ENCODE measurements around the gene RPL9. TPM values are rescaled to one million over a fixed set of nuclear protein-coding genes. Genes with fewer than 3 reads are reported as not detected.
A peak's percentile ranks its signal among the peaks of the same experiment; 100 is the strongest.

The RPL9 gene
- total and polyA plus RNA-seq, 2 donors (not counting 1 experiment from before 2014, with no cell fraction given): 2,031 to 2,407 TPM

DNA sequence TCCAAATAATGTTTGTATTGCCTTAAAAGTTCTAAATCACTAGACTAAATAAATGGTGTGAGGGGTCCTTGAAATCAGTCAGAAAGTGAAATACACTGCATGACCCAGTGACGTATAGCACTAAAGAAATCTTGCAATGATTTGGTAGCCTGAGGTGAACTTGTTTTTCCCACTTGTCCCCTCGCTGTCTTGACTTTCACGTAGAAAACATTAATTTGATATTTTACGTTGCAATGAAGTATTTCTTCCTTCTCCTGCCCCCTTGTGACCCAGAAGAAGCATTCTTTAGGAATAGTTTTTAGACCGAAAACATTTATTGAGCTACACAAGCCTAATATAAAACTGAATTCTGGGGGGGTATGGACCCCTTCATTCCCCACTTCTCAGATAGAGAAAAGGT lies 48.3 kb downstream of the RPL9 start:
- 100% methylated on average over 1 of the region's 5 CpGs for WGBS (ENCODE audit: insufficient coverage)
- intact Hi-C loops (cut with micrococcal nuclease): no loop called here

DNA sequence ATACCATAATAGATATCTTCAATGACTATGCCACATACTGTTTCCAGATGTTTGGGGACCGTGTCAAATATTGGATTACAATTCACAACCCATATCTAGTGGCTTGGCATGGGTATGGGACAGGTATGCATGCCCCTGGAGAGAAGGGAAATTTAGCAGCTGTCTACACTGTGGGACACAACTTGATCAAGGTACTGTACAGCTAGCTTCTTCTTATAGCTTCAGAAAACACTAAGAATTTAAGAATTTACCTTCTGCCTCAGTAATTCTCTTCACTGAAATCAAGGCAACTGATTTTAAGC lies 51.2 kb downstream of the RPL9 start:
- ChIA-PET POLR2A (no interaction called here), CTCF (interaction anchor here (0.9 to 1.4 kb wide), 2 partner anchors 16 to 41 kb away, joined by 3 read pairs; partner anchors contain the start of gene RFC1)
- H3K27ac Mint-ChIP-seq: no peak overlapping the region
- H3K4me3 Mint-ChIP-seq: no peak overlapping the region
- H3K4me2 ChIP-seq (replicated peaks; ENCODE audit: low read depth, low read length, poor library complexity, severe bottlenecking): no peak overlapping the region
- H3K9ac ChIP-seq (ENCODE audit: low read length): no peak overlapping the region
- no peak overlapping the region for H2AFZ ChIP-seq (ENCODE audit: insufficient read depth, low read depth, low read length, poor library complexity, severe bottlenecking)
- no peak overlapping the region for H3K27ac ChIP-seq (ENCODE audit: low read length in 2 of 2)
- DNase-seq (no peak), ATAC-seq (ENCODE audit: low read depth) (no peak)
- peaks cover 5% of the 10 kb centered on the region for H3K27me3 Mint-ChIP-seq
- no peaks in the 10 kb centered on the region for H3K79me2 ChIP-seq (ENCODE audit: control insufficient read depth, insufficient read depth, low read length)
- intact Hi-C loops (cut with micrococcal nuclease): no loop called here
- H3K4me1 ChIP-seq (ENCODE audit: control insufficient read depth in 2 of 2, insufficient read depth in 2 of 2, low read length in 2 of 2): no peaks in the 10 kb centered on the region
- WGBS (ENCODE audit: insufficient coverage): no CpG with 5 or more reads among the region's 1 CpG
- H3K36me3 ChIP-seq (replicated peaks in 1 of 2; ENCODE audit: control extremely low read depth in 1 of 2, control insufficient read depth in 1 of 2, extremely low read depth in 1 of 2, insufficient read depth in 2 of 2, low read length in 1 of 2): no peaks in the 10 kb centered on the region
- H3K4me1 Mint-ChIP-seq: no peaks in the 10 kb centered on the region
- H4K20me1 ChIP-seq (ENCODE audit: control insufficient read depth, insufficient read depth, low read length, poor library complexity, severe bottlenecking): no peaks in the 10 kb centered on the region
- no peaks in the 10 kb centered on the region for H3K9me3 Mint-ChIP-seq (ENCODE audit: insufficient read depth)
- no peaks in the 10 kb centered on the region for H3K9me3 ChIP-seq (ENCODE audit: control extremely low read depth in 1 of 3, control insufficient read depth in 2 of 3, insufficient read depth in 1 of 3, low read length in 2 of 3)
- H3K4me3 ChIP-seq (ENCODE audit: control extremely low read depth in 1 of 5, extremely low read depth in 1 of 5, insufficient read depth in 1 of 5, low read depth in 2 of 5, low read length in 4 of 5): no peak overlapping the region
- no peaks in the 10 kb centered on the region for H3K27me3 ChIP-seq (replicated peaks in 1 of 4; ENCODE audit: control extremely low read depth in 1 of 4, control insufficient read depth in 3 of 4, insufficient read depth in 4 of 4, low read length in 3 of 4)
- TF ChIP-seq EZH2 (IDR thresholded peaks at IDR 0.05; ENCODE audit: borderline replicate concordance, insufficient read depth, low read depth, low read length, poor library complexity, severe bottlenecking) (no peak), CTCF (IDR thresholded peaks at IDR 0.05) (no peak)

More for the DNA sequence above, 48.3 kb downstream of the RPL9 start:
- Histone ChIP-seq H3K36me3 (replicated peaks in 1 of 2; ENCODE audit: control extremely low read depth in 1 of 2, control insufficient read depth in 1 of 2, extremely low read depth in 1 of 2, insufficient read depth in 2 of 2, low read length in 1 of 2) (no peaks in the 10 kb centered on the region), H3K4me2 (replicated peaks; ENCODE audit: low read depth, low read length, poor library complexity, severe bottlenecking) (no peak overlapping the region), H3K4me1 (ENCODE audit: control insufficient read depth in 2 of 2, insufficient read depth in 2 of 2, low read length in 2 of 2) (no peaks in the 10 kb centered on the region), H3K27me3 (replicated peaks in 1 of 4; ENCODE audit: control extremely low read depth in 1 of 4, control insufficient read depth in 3 of 4, insufficient read depth in 4 of 4, low read length in 3 of 4) (no peaks in the 10 kb centered on the region), H3K9me3 (ENCODE audit: control extremely low read depth in 1 of 3, control insufficient read depth in 2 of 3, insufficient read depth in 1 of 3, low read length in 2 of 3) (no peaks in the 10 kb centered on the region), H3K27ac (ENCODE audit: low read length in 2 of 2) (no peak overlapping the region), H3K79me2 (ENCODE audit: control insufficient read depth, insufficient read depth, low read length) (no peaks in the 10 kb centered on the region), H3K4me3 (ENCODE audit: control extremely low read depth in 1 of 5, extremely low read depth in 1 of 5, insufficient read depth in 1 of 5, low read depth in 2 of 5, low read length in 4 of 5) (no peak overlapping the region), H4K20me1 (ENCODE audit: control insufficient read depth, insufficient read depth, low read length, poor library complexity, severe bottlenecking) (no peaks in the 10 kb centered on the region), H2AFZ (ENCODE audit: insufficient read depth, low read depth, low read length, poor library complexity, severe bottlenecking) (no peak overlapping the region), H3K9ac (ENCODE audit: low read length) (no peak overlapping the region)
- CTCF ChIA-PET: interaction anchor here (1.0 kb wide), 1 partner anchor 649 kb away, joined by 3 read pairs; no protein-coding TSS in a partner anchor
- H3K4me3 Mint-ChIP-seq: no peak overlapping the region
- no peaks in the 10 kb centered on the region for H3K4me1 Mint-ChIP-seq
- ATAC-seq (ENCODE audit: low read depth): no peak
- TF ChIP-seq CTCF (IDR thresholded peaks at IDR 0.05) (no peak), EZH2 (IDR thresholded peaks at IDR 0.05; ENCODE audit: borderline replicate concordance, insufficient read depth, low read depth, low read length, poor library complexity, severe bottlenecking) (no peak)
- no peaks in the 10 kb centered on the region for H3K9me3 Mint-ChIP-seq (ENCODE audit: insufficient read depth)
- no peak overlapping the region for H3K27ac Mint-ChIP-seq
- POLR2A ChIA-PET: no interaction called here
- H3K27me3 Mint-ChIP-seq: peaks cover 5% of the 10 kb centered on the region
- DNase-seq: peak; percentile 22

All from B cell (primary cell).